Measurements from ENCODE around the gene KSR2.

KSR2 gene

DNA sequence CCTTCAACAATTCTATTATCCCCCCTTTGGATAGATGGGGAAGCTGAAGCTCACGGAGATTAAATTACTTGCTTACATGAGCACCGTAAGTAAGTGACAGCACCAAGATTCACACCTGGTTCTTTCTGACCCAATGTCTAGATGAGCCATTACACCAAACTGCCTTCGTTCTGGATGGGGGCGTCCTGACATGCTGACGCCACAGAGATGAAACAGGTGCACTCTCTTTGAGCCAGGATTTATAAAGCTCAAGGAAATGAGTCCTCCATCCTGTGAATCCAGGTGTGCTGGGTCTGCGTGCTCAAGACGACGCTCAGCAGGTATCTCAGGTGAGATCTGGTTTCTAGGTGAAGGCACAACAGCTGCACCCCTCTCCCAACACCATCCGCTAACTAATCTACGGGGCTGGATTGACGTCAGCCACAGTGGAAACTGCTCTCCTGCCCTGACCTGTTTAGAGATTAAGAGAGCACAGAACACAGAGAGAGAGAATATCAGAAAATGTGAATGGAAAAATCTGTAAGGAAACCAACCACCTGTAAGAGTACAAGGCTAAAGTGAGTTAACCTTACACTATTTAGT, 61.6 kb downstream of the KSR2 start:
- H4K20me1 ChIP-seq (ENCODE audit: control insufficient read depth, insufficient read depth, low read depth, low read length) = no peaks in the 10 kb centered on the region
- H3K27me3 ChIP-seq (ENCODE audit: control insufficient read depth, low read length) = peaks cover 10% of the 10 kb centered on the region; the same call in 1 of the 2 replicates
- TF ChIP-seq, protein P1, sequence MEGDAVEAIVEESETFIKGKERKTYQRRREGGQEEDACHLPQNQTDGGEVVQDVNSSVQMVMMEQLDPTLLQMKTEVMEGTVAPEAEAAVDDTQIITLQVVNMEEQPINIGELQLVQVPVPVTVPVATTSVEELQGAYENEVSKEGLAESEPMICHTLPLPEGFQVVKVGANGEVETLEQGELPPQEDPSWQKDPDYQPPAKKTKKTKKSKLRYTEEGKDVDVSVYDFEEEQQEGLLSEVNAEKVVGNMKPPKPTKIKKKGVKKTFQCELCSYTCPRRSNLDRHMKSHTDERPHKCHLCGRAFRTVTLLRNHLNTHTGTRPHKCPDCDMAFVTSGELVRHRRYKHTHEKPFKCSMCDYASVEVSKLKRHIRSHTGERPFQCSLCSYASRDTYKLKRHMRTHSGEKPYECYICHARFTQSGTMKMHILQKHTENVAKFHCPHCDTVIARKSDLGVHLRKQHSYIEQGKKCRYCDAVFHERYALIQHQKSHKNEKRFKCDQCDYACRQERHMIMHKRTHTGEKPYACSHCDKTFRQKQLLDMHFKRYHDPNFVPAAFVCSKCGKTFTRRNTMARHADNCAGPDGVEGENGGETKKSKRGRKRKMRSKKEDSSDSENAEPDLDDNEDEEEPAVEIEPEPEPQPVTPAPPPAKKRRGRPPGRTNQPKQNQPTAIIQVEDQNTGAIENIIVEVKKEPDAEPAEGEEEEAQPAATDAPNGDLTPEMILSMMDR (IDR thresholded peaks at IDR 0.05; ENCODE audit: low read depth, low read length, poor library complexity, severe bottlenecking) = no peak
- no peak for TF ChIP-seq EZH2phosphoT487 (IDR thresholded peaks at IDR 0.05; ENCODE audit: borderline replicate concordance, low read length)
- H3K79me2 ChIP-seq (ENCODE audit: control insufficient read depth, low read length) = no peaks in the 10 kb centered on the region
- H3K4me1 ChIP-seq (ENCODE audit: control insufficient read depth, low read length) = no peaks in the 10 kb centered on the region
- no peaks in the 10 kb centered on the region for H3K9me2 ChIP-seq (replicated peaks; ENCODE audit: control insufficient read depth, low read length)
- peaks cover 4% of the 10 kb centered on the region; the same call in 1 of the 2 replicates for H3K9me3 ChIP-seq (ENCODE audit: control insufficient read depth, insufficient read depth, low read length)
- H3K27ac ChIP-seq (ENCODE audit: low read depth, low read length) = no peak overlapping the region
- H3K4me3 ChIP-seq (ENCODE audit: low read length) = no peak overlapping the region
- no peaks in the 10 kb centered on the region for H3K36me3 ChIP-seq (ENCODE audit: control insufficient read depth, low read length)
- no peaks in the 10 kb centered on the region for H3F3A ChIP-seq (ENCODE audit: control insufficient read depth, insufficient read depth)
- no peak overlapping the region for H3K4me2 ChIP-seq (ENCODE audit: low read length)

DNA sequence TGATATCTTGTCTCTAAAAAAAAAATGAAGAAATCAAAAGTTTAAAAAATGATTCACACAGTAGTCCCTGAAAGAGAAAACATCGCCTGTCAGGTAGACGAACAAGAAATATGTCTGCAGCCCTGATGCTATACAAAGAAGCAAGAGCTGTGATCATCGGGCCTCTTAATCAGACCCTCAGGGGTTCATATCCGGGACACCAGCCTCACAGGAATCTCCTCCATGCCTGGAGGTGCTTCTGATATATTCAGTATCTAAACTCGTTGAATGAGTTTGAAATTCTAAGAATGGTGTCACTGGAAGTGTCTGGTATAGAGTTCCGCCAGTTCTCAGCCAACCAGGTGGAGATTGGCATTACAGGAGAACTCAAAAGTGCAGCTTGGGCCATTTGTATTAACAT, 64.7 kb downstream of the KSR2 start:
- Histone ChIP-seq H3K4me3 (ENCODE audit: low read length) (no peak overlapping the region), H4K20me1 (ENCODE audit: control insufficient read depth, insufficient read depth, low read depth, low read length) (no peaks in the 10 kb centered on the region), H3K9me2 (replicated peaks; ENCODE audit: control insufficient read depth, low read length) (no peaks in the 10 kb centered on the region), H3K9me3 (ENCODE audit: control insufficient read depth, insufficient read depth, low read length) (no peaks in the 10 kb centered on the region), H3K79me2 (ENCODE audit: control insufficient read depth, low read length) (no peaks in the 10 kb centered on the region), H3F3A (ENCODE audit: control insufficient read depth, insufficient read depth) (no peaks in the 10 kb centered on the region), H3K4me2 (ENCODE audit: low read length) (no peak overlapping the region), H3K36me3 (ENCODE audit: control insufficient read depth, low read length) (no peaks in the 10 kb centered on the region), H3K27me3 (ENCODE audit: control insufficient read depth, low read length) (peaks cover 10% of the 10 kb centered on the region; the same call in 1 of the 2 replicates), H3K27ac (ENCODE audit: low read depth, low read length) (no peak overlapping the region), H3K4me1 (ENCODE audit: control insufficient read depth, low read length) (no peaks in the 10 kb centered on the region)
- TF ChIP-seq, protein P1 (IDR thresholded peaks at IDR 0.05; ENCODE audit: low read depth, low read length, poor library complexity, severe bottlenecking) = no peak
- no peak for TF ChIP-seq EZH2phosphoT487 (IDR thresholded peaks at IDR 0.05; ENCODE audit: borderline replicate concordance, low read length)

DNA sequence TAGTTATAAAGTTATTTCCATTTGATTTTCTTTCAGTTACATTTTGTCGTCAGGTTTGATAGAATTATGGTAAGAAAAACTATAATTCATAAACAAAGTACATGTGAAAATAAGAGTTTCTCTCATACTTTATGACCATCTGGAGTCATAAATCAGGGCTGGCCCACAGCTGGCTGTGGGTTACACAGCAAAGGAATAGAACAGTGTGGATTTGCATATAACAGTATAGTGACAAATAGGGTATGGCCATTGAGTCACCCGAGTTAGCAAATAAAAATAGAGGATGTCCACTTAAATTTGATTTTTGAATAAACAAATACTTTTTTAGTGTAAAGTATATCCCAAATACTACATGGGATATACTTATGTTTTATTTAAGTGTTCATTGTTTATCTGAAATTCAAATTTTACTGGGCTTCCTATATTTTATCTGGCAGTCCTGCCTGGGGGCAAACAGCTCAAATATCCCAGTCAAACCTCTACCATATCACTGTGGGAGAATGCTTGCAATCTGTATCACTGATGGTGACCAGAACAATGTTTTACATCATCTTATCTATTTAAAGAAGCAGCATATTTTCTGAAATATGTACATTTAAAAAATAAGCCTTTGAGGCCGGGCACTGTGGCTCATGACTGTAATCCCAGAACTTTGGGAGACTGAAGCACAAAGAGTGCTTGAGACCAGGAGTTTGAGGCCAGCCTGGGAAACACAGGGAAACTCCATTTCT, 65.5 kb downstream of the KSR2 start:
- Histone ChIP-seq H3K4me1 (ENCODE audit: control insufficient read depth, low read length) (no peaks in the 10 kb centered on the region), H3K9me3 (ENCODE audit: control insufficient read depth, insufficient read depth, low read length) (no peaks in the 10 kb centered on the region), H3K4me3 (ENCODE audit: low read length) (no peak overlapping the region), H3K4me2 (ENCODE audit: low read length) (no peak overlapping the region), H3K36me3 (ENCODE audit: control insufficient read depth, low read length) (no peaks in the 10 kb centered on the region), H4K20me1 (ENCODE audit: control insufficient read depth, insufficient read depth, low read depth, low read length) (no peaks in the 10 kb centered on the region), H3K79me2 (ENCODE audit: control insufficient read depth, low read length) (no peaks in the 10 kb centered on the region), H3F3A (ENCODE audit: control insufficient read depth, insufficient read depth) (no peaks in the 10 kb centered on the region), H3K27ac (ENCODE audit: low read depth, low read length) (no peak overlapping the region), H3K27me3 (ENCODE audit: control insufficient read depth, low read length) (peaks cover 2% of the 10 kb centered on the region; the same call in 1 of the 2 replicates), H3K9me2 (replicated peaks; ENCODE audit: control insufficient read depth, low read length) (no peaks in the 10 kb centered on the region; the same call in 1 of the 2 replicates)
- TF ChIP-seq, protein P1 (IDR thresholded peaks at IDR 0.05; ENCODE audit: low read depth, low read length, poor library complexity, severe bottlenecking) = no peak
- TF ChIP-seq EZH2phosphoT487 (IDR thresholded peaks at IDR 0.05; ENCODE audit: borderline replicate concordance, low read length) = no peak
